GM19240 (cell line): ENCODE data around the gene SPACA5.
A peak's percentile ranks its signal among the peaks of the same experiment; 100 is the strongest.
"Not testable (repeated sequence)": the region's sequence is repeated elsewhere in the genome, so short reads cannot be mapped to it uniquely, and the experiment has no call there.

Source experiments
- DNase-seq: peaks from one replicate; pipeline ENCODE4 v3.0.0; 2011; ENCODE audit warnings: low spot score; ENCODE audit not compliant: insufficient read length

Gene SPACA5

DNA sequence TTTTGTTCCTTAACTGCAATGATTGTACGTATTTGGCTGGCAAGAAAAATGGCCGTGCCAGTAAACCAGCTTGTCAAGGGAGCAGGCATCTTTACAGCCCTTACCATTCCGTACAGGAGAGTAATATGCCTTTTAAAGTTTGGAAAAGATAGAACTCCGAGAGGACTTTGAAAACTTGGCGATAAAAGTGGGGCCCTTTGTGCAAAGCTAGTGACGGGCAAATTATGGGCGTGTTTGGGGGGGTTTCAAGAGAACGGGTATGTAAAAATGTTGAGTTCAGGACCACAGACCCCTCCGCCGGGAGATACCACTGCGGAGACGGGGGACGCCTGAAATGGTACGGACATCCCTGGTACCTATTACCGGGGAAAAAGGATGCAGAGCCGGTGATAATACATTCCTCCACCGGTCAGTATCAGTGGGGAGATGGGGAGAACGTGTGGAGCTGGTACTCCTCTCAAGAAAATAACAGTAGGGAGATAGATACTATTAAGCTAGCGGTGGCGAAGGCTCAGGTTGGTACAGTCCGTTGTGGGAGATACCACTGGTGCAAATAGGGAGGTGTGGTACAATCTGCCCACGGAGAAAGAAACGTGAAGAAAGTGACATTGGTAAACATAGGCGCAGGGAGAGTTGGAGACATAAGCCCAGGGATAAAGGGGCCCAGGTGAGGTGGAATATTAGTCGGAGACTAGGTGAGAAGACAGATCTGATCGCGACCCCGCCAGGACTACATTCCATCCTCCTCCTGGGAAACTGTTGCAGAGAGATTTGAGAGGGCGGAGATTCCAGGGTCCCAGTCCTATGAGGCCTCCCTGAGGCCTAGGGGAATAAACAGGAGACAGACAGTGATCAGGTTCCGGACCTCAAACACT, 14.5 kb downstream of the SPACA5 start:
- peak; percentile 62 for DNase-seq

DNA sequence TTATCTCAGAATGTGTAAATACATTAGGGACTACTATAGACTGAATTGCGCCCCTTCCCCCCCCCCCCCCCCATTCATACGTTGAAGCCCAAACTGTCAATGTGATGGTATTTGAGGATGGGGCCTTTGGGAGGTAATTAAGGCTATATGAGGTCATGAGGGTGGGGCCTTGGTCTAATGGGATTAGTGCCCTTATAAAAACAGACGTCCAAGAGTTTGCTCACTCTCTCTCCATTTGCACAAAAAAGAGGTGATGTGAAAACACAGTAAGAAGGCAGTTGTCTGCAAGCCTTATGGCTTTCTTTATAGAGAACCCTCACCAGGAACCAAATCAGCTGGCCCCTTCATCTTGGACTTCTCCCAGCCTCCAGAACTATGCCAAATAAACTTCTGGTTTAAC, 15.3 kb downstream of the SPACA5 start:
- no peak for DNase-seq

DNA sequence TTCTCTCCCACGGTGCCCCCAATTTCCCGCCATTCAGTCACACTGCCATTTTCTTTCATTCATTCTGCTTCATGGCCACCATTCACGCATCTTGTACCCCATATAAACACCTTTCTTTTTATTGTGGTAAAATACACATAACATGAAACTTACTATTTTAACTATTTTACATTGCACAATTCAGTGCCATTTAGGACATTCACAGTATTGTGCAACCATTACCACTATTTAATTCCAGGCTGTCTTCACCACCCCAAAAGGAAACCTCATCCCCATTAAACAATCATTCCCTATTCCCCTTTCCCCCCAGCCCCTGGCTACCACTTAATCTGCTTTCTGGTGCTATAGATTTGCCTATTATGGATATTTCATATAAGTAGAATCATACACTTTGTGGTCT, 15.9 kb downstream of the SPACA5 start:
- DNase-seq, result no peak

DNA sequence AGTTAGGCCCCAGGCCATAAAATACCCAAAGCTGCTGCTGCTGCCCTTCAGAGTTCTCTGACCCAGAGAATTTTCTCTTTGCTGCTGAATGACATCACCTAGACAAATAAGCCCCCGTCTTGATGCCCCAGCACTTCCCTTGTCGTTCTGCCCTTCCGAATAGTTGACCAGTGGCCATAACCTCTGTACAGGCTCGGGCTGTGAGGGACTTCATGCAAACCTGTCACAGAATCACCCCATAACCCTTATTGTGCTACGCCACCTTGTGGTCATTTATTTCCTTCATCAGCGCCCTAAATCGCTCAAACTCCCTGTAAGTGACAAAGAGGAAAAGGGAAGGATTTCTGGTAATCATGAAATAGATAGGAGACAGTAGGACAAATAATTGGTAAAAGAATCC, 18.8 kb downstream of the SPACA5 start:
- no peak for DNase-seq

DNA sequence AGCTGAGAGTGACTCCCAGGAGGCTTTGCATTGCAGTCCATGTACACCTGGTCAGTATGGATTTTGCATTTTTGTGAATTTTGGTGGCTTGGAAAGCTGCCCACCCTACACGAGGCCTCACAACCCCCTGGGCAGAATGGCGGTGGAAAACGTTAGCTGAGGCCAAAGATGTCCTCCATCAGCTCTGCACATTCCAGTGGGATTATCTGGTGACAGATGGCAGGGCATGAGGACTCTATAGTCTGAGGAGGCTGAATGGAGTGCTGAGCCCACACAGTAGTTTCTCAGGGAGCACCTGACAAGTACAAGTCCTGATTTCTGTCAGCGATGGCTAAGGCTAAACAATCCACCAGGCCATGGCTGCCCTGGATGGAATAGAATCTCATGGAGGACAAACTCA, 20.8 kb downstream of the SPACA5 start:
- not testable (repeated sequence) for DNase-seq

DNA sequence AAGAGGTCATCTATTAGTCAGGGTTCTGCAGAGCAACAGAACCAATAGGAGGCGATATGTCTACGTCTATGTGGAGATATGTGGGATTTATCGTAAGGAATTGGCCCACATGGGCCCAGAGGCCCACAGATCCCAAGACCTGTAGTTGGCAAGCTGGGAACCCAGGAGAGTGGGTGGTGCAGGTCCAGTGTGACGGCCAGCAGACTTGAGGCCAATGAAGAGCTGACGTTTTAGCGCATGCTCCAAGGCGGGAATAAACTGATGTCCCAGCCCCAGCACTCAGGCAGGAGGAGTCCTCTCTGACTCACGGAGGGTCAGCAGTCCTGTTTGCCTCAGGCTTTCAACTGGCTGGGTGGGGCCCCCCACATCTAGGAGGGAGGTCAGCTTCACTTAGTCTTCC, 21.3 kb downstream of the SPACA5 start:
- DNase-seq, result no peak

DNA sequence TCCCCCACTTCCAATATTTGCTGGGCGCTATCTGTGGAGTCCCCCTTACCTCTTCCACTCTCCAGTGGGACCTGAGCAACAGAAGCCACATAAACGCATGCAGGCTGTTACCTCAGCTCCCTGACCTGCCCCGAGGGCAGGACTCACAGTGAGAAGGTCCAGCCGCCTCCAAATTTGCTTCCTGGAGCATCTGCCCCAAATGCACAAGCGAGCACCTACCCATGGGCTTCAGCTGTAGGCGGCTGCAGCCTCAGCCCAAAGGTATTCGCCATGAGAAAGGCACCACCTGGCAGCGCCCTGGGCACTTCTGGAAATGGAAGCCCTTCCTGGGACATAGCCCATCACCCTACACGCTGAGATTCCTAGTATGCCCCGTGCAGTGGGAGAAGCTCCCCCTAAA, 23.4 kb downstream of the SPACA5 start:
- DNase-seq, result no peak

DNA sequence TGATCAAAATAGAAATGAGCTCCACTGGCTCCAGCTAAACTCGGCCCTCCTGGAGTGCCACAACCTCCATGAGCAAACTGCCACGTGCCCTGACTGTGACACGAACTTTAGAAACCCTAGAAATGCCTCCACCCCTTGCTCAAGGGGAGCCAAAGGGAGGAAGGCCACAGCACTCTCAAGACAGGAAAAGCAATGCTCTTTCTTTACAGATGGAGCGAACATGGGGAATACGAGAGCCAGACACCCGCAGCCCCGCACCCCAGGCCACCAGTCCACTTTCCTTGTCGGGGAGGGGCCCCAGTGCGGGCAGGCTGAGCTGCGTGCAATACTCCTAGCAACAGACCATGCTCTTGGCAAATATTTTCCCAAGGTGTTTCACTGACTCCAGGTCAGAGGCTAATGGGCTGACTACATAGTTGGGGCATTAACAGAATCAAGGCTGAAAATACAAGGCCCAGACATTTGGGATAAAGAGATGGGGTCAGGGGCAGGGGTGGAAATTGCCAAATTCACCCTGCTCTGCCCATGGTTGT, 23.9 kb downstream of the SPACA5 start:
- not testable (repeated sequence) for DNase-seq

DNA sequence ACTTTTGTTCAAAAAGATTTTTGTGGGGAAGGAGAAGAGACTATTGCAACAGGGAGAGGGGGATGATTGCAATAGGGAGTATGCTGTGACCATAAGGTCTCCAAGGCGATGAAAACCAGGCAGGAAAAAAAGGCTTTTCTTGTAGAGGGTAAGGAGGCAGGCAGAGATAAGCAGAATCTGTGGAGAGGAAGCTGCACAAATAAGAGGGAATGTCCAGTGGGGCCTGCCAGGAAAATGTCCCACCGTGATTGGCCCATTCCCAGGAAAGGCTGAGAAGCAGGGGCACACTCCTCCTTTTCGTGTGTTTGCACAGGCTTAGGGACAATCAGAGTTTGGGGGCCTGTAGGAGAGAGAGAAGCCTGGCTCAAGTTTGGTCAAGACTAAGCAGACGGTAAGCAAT, 29.1 kb downstream of the SPACA5 start:
- DNase-seq, result no peak

DNA sequence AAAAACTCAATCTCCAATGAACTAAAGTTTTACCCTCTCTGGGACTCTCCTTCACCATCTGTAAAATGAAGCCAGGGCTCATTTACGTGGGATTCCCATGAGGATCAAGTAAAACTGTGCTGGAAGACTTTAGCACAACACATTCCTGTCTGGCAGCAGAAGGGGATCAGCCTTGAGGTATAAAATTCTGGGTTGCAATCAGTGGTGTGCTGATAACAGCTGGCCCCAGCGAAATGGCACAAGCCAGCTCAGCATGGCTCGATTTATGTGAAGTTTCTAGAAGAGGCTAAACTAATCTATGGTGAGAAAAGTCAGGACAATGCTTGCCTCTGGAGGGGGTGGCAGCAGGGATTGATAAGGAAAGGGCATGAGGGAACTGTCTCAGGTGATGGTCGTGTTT, 36.3 kb downstream of the SPACA5 start:
- no peak for DNase-seq

DNA sequence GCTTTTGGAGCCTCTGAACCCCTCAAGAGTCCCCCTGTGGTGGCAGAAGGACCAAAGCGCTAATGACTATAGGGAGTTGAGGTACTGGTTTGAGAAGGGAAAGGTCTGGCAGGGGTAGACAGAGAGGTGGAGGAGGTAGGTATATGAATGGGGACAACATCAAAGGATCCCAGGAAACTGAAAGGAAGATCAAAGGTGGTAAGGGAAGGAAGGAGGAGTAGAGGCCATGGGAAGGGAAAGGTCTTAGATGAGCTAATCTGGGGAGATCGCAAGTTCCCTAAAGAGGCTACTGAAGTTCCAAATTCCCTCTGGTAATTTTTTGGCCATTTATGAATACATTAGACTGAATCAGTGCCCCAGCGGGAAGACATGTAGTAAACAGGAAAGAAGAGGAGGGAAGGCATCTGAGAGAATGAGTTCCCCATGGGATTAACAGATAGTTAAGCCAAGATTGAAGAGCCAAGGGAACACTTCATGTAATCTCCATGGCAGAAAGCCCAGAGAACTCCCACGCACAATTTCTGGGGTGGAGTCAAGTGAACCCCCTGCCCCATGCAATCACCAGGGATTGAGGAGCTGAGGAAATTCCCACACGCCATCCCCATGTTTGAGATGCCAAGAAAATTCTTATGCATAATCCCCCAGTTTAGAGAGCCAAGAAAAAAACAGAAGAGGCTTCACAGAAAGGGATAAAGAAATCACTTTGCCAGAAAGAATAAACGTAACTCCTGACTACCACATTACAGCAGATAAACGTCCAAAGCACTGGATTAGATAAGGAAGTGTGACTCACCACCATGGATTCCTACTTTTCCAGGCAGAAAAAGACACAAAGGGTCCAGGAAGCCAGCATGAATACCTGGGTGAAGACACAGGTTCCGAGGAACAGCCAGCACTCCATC, 38.9 kb downstream of the SPACA5 start:
- no peak for DNase-seq

DNA sequence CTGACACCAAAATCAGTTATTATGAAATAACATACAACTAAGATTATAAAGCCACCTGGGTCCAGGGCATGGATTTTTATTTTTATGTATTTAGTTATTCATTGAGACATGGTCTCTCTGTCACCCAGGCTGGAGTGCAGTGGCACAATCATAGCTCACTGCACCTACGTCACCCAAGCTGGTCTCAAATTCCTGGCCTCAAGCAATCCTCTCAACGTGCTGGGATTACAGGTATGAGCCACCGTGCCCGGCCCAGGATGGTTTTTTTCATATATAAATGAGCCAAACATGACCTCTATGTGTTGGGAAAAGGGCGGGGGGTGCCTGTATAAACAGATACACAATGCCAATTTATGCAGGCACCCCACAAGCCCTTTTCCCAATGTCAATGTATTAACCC, 40.1 kb downstream of the SPACA5 start:
- no peak for DNase-seq

DNA sequence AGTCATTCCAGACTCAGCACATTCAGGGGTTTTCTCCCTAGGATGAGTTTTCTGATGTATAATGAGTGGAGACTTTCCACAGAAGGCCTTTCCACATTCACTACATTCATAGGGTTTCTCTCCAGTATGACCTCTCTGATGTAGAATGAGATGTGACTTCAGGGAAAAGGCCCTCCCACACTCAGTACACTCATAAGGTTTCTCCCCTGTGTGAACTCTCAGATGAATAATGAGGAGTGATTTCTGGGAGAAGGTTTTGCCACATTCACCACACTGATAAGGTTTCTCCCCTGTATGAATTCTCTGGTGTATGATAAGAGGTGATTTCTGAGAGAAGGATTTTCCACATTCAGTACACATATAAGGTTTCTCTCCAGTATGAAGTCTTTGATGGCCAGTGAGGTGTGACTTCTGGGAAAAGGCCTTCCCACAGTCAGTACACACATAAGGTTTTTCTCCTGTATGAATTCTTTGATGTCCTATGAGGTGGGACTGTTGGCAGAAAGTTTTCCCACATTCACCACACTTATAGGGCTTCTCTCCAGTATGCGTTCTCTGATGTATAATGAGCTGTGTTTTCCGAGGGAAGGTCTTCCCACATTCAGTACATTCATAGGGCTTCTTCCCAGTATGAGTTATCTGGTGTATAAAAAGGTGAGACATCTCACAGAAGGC, 52.0 kb downstream of the SPACA5 start:
- no peak for DNase-seq

DNA sequence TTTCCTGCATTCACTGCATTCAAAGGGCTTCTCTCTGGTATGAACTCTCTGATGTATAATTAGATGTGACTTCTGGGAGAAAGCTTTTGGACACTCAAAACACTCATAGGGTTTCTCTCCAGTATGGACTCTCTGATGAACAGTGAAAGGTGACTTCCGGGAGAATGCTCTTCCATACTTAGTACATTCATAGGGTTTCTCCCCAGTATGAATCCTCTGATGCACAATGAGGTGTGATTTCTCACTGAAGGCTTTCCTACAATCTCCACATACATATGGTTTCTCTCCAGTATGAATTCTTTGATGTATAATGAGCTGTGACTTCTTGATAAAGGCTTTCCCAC, 52.5 kb downstream of the SPACA5 start:
- DNase-seq, result no peak
